HepG2 (cell line): Measurements from ENCODE around the gene UMOD. TPM values are rescaled to one million over a fixed set of nuclear protein-coding genes. Genes with fewer than 3 reads are reported as not detected.

Source experiments
- HOXA5 ChIP-seq: sonication (generic); formaldehyde crosslinking; IDR thresholded peaks from 2 replicates; pipeline ENCODE4 v1.4.0; 2020; ENCODE audit warnings: missing genetic modification reagents
- ISX ChIP-seq: sonication (generic); formaldehyde crosslinking; conservative IDR thresholded peaks from 2 replicates; pipeline ENCODE4 v1.5.0; 2020; ENCODE audit warnings: missing genetic modification reagents
- MED1 ChIP-seq: sonication (generic); formaldehyde crosslinking; IDR thresholded peaks from 2 replicates; pipeline ENCODE4 v1.4.0; 2020; ENCODE audit warnings: missing genetic modification reagents
- MLLT10 ChIP-seq: sonication (generic); formaldehyde crosslinking; IDR thresholded peaks from 2 replicates; pipeline ENCODE4 v1.4.0; 2020; ENCODE audit warnings: missing genetic modification reagents
- ZNF207 ChIP-seq: fragments of 450-650 bp; IDR thresholded peaks from 2 replicates; pipeline ENCODE4 v1.6.1; 2016; ENCODE audit warnings: antibody characterized with exemption, borderline replicate concordance
- ZNF318 ChIP-seq: sonication (generic); formaldehyde crosslinking; IDR thresholded peaks from 2 replicates; pipeline ENCODE4 v1.4.0; 2020; ENCODE audit warnings: mild to moderate bottlenecking, missing genetic modification reagents
- ZNF337 ChIP-seq: sonication (generic); formaldehyde crosslinking; IDR thresholded peaks from 2 replicates; pipeline ENCODE4 v1.5.1; 2020; ENCODE audit warnings: missing genetic modification reagents, low read depth, mild to moderate bottlenecking, borderline replicate concordance
- polyA plus RNA-seq, 8 experiments: library from polyadenylated mRNA; depleted of rRNA in 3 of 8; stranded (reverse) in 7 of 8; unstranded in 1 of 8; fragments of >200 nt; fragmentation: Illumina TruSeq in 4 of 8; extraction: Trizol in 4 of 8; gene quantifications; 2 replicates each; pipeline versions ENCODE4 v1.2.1 to v1.2.3, GENCODE V29; 2011 to 2016; ENCODE audit warnings: low read depth in 4 of 8, missing spikeins in 1 of 8, mixed read lengths in 1 of 8; ENCODE audit not compliant: insufficient read depth in 1 of 8
- total RNA-seq, 5 experiments: library from RNA; depleted of rRNA; stranded (reverse); fragments of >200 nt; fragmentation: Illumina TruSeq; extraction: Trizol; gene quantifications; 2 replicates each; pipeline ENCODE4 v1.2.3, GENCODE V29; 2016; ENCODE audit warnings: low read depth in 1 of 5
- TF ChIP-seq, protein P1 (sequence below): IDR thresholded peaks from 2 replicates; pipeline ENCODE4 v1.6.1; 2018; ENCODE audit warnings: missing genetic modification reagents
- TF ChIP-seq, protein P2 (sequence below): sonication (generic); formaldehyde crosslinking; IDR thresholded peaks from 2 replicates; pipeline ENCODE4 v1.4.0; 2020; ENCODE audit warnings: missing genetic modification reagents

UMOD gene
- total and polyA plus RNA-seq, 2 of the 13 experiments (the other 11 are each of a cell fraction or from before 2014, with no cell fraction given) = not detected

- TF ChIP-seq ZNF318 (CRISPR knock-in tag) (no peak), MED1 (CRISPR knock-in tag) (0 out of 2 replicates have a peak, but pooled peaks have one; percentile 4), ISX (no peak), ZNF337 (no peak), HOXA5 (CRISPR knock-in tag) (0 out of 2 replicates have a peak, but pooled peaks have one; percentile 24), MLLT10 (no peak), ZNF207 (no peak)
- TF ChIP-seq, protein P1, sequence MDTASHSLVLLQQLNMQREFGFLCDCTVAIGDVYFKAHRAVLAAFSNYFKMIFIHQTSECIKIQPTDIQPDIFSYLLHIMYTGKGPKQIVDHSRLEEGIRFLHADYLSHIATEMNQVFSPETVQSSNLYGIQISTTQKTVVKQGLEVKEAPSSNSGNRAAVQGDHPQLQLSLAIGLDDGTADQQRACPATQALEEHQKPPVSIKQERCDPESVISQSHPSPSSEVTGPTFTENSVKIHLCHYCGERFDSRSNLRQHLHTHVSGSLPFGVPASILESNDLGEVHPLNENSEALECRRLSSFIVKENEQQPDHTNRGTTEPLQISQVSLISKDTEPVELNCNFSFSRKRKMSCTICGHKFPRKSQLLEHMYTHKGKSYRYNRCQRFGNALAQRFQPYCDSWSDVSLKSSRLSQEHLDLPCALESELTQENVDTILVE (CRISPR knock-in tag) = no peak
- TF ChIP-seq, protein P2, sequence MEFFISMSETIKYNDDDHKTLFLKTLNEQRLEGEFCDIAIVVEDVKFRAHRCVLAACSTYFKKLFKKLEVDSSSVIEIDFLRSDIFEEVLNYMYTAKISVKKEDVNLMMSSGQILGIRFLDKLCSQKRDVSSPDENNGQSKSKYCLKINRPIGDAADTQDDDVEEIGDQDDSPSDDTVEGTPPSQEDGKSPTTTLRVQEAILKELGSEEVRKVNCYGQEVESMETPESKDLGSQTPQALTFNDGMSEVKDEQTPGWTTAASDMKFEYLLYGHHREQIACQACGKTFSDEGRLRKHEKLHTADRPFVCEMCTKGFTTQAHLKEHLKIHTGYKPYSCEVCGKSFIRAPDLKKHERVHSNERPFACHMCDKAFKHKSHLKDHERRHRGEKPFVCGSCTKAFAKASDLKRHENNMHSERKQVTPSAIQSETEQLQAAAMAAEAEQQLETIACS (CRISPR knock-in tag) = no peak
Observed at GRCh38 chr16:20401066-20401465, 48.6 kb upstream of the UMOD start (continued).
